ENCODE measurements around the gene KCNAB2. TPM values are rescaled to one million over a fixed set of nuclear protein-coding genes. Genes with fewer than 3 reads are reported as not detected.

KCNAB2 gene
- total RNA-seq, 1 donor = 5.8 TPM

DNA sequence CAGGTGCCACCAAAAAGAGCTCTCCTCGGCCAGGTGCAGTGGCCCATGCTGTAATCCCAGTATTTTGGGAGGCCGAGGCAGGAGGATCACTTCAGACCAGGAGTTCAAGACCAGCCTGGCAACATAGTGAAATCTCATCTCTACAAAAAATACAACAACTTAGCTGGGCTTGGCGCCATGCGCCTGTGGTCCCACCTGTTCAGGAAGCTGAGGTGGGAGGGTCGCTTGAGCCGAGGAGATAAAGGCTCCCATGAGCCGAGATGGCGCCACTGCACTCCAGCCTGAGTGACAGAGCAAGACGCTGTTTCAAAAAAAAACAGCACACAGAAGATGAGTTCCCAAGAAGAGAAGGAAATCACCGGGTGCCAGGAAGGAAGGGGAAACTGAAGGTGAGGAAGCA is 67.4 kb downstream of the KCNAB2 start:
- TF ChIP-seq, protein P1, sequence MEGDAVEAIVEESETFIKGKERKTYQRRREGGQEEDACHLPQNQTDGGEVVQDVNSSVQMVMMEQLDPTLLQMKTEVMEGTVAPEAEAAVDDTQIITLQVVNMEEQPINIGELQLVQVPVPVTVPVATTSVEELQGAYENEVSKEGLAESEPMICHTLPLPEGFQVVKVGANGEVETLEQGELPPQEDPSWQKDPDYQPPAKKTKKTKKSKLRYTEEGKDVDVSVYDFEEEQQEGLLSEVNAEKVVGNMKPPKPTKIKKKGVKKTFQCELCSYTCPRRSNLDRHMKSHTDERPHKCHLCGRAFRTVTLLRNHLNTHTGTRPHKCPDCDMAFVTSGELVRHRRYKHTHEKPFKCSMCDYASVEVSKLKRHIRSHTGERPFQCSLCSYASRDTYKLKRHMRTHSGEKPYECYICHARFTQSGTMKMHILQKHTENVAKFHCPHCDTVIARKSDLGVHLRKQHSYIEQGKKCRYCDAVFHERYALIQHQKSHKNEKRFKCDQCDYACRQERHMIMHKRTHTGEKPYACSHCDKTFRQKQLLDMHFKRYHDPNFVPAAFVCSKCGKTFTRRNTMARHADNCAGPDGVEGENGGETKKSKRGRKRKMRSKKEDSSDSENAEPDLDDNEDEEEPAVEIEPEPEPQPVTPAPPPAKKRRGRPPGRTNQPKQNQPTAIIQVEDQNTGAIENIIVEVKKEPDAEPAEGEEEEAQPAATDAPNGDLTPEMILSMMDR (IDR thresholded peaks at IDR 0.05; ENCODE audit: extremely low read depth, low read depth, low read length) = no peak
- no peaks in the 10 kb centered on the region for H3K27me3 ChIP-seq (ENCODE audit: insufficient read depth, low read length)
- H3K9me3 ChIP-seq (ENCODE audit: low read depth, low read length) = peaks cover 2% of the 10 kb centered on the region
- H3K27ac ChIP-seq (ENCODE audit: low read depth, low read length) = no peak overlapping the region
- H4K20me1 ChIP-seq (ENCODE audit: insufficient read depth, low read length) = no peaks in the 10 kb centered on the region
- DNase-seq (ENCODE audit: insufficient read length, low spot score, missing footprints) = no peak
- H3K36me3 ChIP-seq (ENCODE audit: insufficient read depth, low read length) = no peaks in the 10 kb centered on the region
- no peak overlapping the region for H3K4me3 ChIP-seq (ENCODE audit: insufficient read depth, low read length)
- no peak overlapping the region for H2AFZ ChIP-seq (ENCODE audit: low read length)
- no peaks in the 10 kb centered on the region for H3K79me2 ChIP-seq (ENCODE audit: insufficient read depth, low read length)
- H3K4me1 ChIP-seq (ENCODE audit: insufficient read depth, low read length) = no peaks in the 10 kb centered on the region
- no peak overlapping the region for H3K4me2 ChIP-seq (ENCODE audit: insufficient read depth, low read length)

DNA sequence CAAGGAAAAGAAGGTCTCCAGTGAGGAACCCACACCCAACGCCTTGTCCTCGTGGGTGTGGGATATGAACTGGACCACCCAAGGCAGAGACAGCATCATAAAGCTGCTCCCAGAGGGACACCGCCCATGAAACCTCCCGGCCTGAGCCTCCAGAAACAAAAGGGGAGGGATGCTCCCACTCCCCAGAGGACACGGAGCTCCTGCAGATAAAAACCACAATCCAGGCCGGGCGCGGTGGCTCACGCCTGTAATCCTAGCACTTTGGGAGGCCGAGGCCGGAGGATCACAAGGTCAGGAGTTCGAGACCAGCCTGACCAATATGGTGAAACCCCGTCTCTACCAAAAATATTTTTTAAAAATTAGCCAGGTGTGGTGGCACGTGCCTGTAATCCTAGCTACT is 68.1 kb downstream of the KCNAB2 start:
- TF ChIP-seq, protein P1 (IDR thresholded peaks at IDR 0.05; ENCODE audit: extremely low read depth, low read depth, low read length) = no peak
- no peaks in the 10 kb centered on the region for H3K79me2 ChIP-seq (ENCODE audit: insufficient read depth, low read length)
- no peak for DNase-seq (ENCODE audit: insufficient read length, low spot score, missing footprints)

DNA sequence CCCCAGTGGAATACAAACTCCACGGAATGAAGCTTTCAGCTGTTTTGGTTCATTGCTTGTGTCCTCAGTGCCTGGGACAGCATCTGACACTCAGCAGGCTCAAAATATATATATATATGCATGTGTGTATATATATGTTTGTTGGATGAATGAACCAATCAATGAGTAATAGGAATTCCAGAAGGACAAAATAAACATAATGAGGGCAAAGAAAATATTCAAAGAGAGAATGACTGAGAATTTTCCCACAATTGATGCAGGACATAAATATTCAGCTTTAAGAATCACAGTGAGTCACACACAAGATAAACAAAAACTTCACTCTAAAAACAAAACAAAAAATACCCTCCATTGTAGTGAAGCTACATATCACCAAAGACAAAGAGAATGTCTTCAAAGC is 70.4 kb downstream of the KCNAB2 start:
- no peak overlapping the region for H3K4me3 ChIP-seq (ENCODE audit: insufficient read depth, low read length)
- no peaks in the 10 kb centered on the region for H4K20me1 ChIP-seq (ENCODE audit: insufficient read depth, low read length)
- H3K4me1 ChIP-seq (ENCODE audit: insufficient read depth, low read length) = no peaks in the 10 kb centered on the region
- H3K27me3 ChIP-seq (ENCODE audit: insufficient read depth, low read length) = no peaks in the 10 kb centered on the region
- no peaks in the 10 kb centered on the region for H3K36me3 ChIP-seq (ENCODE audit: insufficient read depth, low read length)
- H3K27ac ChIP-seq (ENCODE audit: low read depth, low read length) = no peak overlapping the region
- H2AFZ ChIP-seq (ENCODE audit: low read length) = no peak overlapping the region
- peaks cover 2% of the 10 kb centered on the region for H3K9me3 ChIP-seq (ENCODE audit: low read depth, low read length)
- TF ChIP-seq, protein P1 (IDR thresholded peaks at IDR 0.05; ENCODE audit: extremely low read depth, low read depth, low read length) = no peak
- no peak overlapping the region for H3K4me2 ChIP-seq (ENCODE audit: insufficient read depth, low read length)
- H3K79me2 ChIP-seq (ENCODE audit: insufficient read depth, low read length) = no peaks in the 10 kb centered on the region
- peak; percentile 89 for DNase-seq (ENCODE audit: insufficient read length, low spot score, missing footprints)

More for the DNA sequence above, 68.1 kb downstream of the KCNAB2 start:
- no peak overlapping the region for H3K4me3 ChIP-seq (ENCODE audit: insufficient read depth, low read length)
- H3K9me3 ChIP-seq (ENCODE audit: low read depth, low read length) = peaks cover 2% of the 10 kb centered on the region
- H3K27me3 ChIP-seq (ENCODE audit: insufficient read depth, low read length) = no peaks in the 10 kb centered on the region
- no peak overlapping the region for H3K4me2 ChIP-seq (ENCODE audit: insufficient read depth, low read length)
- no peaks in the 10 kb centered on the region for H4K20me1 ChIP-seq (ENCODE audit: insufficient read depth, low read length)
- no peak overlapping the region for H2AFZ ChIP-seq (ENCODE audit: low read length)
- no peak overlapping the region for H3K27ac ChIP-seq (ENCODE audit: low read depth, low read length)
- H3K36me3 ChIP-seq (ENCODE audit: insufficient read depth, low read length) = no peaks in the 10 kb centered on the region
- H3K4me1 ChIP-seq (ENCODE audit: insufficient read depth, low read length) = no peaks in the 10 kb centered on the region

DNA sequence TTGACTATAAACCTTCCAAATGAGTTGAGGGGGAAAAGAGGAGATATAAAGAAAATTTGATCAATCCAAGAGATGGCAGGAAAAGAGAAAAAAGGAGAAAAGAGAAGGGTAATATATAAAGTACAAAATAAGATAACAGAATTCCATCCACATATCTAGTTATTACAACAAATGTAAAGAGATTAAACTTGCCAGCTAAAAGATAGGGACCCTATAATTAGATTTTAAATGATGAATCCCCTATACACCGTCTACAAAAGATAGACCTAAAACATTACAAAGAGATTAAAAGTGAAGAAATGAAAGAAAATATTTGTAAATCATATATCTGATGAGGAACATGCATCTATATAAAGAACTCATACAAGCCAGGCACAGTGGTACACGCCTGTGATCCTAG is 71.4 kb downstream of the KCNAB2 start:
- TF ChIP-seq, protein P1 (IDR thresholded peaks at IDR 0.05; ENCODE audit: extremely low read depth, low read depth, low read length) = no peak
- Histone ChIP-seq H4K20me1 (ENCODE audit: insufficient read depth, low read length) (no peaks in the 10 kb centered on the region), H3K27ac (ENCODE audit: low read depth, low read length) (no peak overlapping the region), H2AFZ (ENCODE audit: low read length) (no peak overlapping the region), H3K36me3 (ENCODE audit: insufficient read depth, low read length) (no peaks in the 10 kb centered on the region), H3K9me3 (ENCODE audit: low read depth, low read length) (peaks cover 2% of the 10 kb centered on the region), H3K4me3 (ENCODE audit: insufficient read depth, low read length) (no peak overlapping the region), H3K4me1 (ENCODE audit: insufficient read depth, low read length) (no peaks in the 10 kb centered on the region), H3K4me2 (ENCODE audit: insufficient read depth, low read length) (no peak overlapping the region), H3K79me2 (ENCODE audit: insufficient read depth, low read length) (no peaks in the 10 kb centered on the region), H3K27me3 (ENCODE audit: insufficient read depth, low read length) (no peaks in the 10 kb centered on the region)
- no peak for DNase-seq (ENCODE audit: insufficient read length, low spot score, missing footprints)

Measured in osteoblast (primary cell).